Cardiac septum (tissue), 1 donor: ENCODE measurements around the gene TPTE2. TPM values are rescaled to one million over a fixed set of nuclear protein-coding genes. Genes with fewer than 3 reads are reported as not detected.
"Not testable (repeated sequence)": the region's sequence is repeated elsewhere in the genome, so short reads cannot be mapped to it uniquely, and the experiment has no call there.

Experiments
- DNase-seq: peaks from one replicate; pipeline ENCODE4 v3.0.0-alpha.2; 2020; ENCODE audit warnings: low spot score
- intact Hi-C: fragments of 100-400 bp; cut with DNase I; formaldehyde crosslinking; loops from one replicate; pipeline ENCODE4 v1.14.0; 2022
- total RNA-seq: library from RNA; stranded (reverse); fragmentation: NEBNext Ultra II Directional; extraction: Animal tissue kit (Norgen Biotek cat#: 25700); gene quantifications from one replicate; pipeline ENCODE4 v1.2.1, GENCODE V29; 2021
- donor health status: DM: no; HTN: no; CAD: no.

TPTE2 gene
- total RNA-seq, 1 donor from 2014 or later = not detected

DNA sequence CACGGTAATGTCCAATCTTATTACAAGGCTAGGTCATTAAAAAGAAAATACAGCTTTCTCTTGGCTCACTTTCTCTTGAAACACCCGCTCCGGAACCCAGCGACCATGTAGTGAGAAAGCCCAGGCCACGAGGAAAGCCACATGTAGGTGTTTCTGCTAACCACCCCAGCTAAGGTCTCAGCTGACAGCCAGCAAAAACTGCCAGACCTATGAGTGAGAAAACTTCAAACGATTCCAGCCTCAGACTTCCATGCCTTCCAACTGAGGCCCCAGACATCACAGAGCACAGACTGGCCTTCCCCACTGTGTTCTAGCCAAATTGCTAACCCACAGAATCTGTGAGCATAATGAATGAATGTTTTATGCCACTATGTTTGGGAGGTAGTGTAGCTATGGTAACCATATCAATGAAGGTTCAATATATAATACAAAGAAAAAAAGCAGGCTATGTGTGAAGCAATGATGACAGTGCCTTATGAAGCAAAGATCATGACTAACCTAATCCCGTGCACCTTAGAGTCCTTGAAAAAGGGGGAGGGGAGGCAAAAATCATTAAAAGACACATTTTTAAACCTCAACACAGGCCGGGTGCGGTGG lies 11.9 kb upstream of the TPTE2 start:
- no peak for DNase-seq
- intact Hi-C loops = no loop called here

- no peak for DNase-seq
- intact Hi-C loops = no loop called here
Observed at GRCh38 chr13:19572280-19572679, 10.9 kb upstream of the TPTE2 start.

DNA sequence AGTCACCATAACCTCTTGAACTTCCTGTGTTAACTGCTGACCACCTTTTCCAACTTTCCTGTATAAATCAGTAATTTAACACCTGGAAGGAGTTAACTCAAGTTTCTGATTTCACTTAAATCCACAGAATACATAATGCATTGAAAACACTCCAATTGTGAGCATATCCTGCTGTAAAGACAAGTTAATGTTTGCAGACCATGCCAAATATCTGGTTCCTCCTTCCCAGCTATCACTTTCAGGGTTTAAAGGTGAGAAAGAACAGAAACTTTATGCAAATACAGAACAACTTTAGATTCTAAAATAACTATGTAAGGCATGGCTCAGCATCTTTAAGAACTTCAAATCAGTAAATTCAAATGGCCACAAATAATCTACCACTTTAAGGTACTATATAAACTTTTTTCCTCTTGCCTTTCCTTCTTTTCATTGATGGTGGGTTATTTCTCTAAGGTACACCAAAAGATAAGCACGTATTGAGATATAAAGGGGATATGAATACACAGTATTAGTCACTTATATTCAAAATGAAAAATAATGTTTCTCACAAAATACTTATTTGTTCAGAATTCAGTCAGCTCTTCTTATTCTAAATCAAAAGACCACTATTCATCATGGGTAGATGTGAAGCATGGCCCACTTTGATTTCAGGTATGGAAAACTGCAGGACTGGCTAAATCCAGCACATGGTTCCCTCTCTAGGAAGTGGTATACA lies 6.6 kb upstream of the TPTE2 start:
- DNase-seq = no peak
- intact Hi-C loops = no loop called here

DNA sequence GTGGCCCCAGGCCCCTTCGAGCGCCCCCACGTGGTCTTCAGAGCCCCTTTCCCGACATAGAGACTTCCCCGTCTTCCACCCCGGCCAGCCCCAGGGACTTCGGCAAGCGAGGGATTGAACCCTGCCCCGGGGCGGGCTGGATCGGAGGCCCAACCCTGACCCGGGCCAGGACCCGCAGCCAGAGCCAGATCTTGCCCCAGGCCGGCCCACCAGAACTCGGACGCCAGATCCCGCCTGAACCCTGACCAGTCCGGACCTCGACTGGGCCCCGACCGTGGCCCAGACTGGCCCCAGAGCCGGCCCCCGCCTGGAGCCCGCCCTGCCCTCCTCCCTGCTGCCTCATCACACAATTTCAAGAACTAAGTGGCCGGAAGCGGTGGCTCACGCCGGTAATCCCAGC lies 253 bp upstream of the TPTE2 start:
- no peak for DNase-seq

GRCh38 chr13:19560672-19561071 lies 660 bp downstream of the TPTE2 start:
- intact Hi-C loops, DNase-seq: not testable (repeated sequence)

More for the DNA sequence above, 253 bp upstream of the TPTE2 start:
- intact Hi-C loops = no loop called here

DNA sequence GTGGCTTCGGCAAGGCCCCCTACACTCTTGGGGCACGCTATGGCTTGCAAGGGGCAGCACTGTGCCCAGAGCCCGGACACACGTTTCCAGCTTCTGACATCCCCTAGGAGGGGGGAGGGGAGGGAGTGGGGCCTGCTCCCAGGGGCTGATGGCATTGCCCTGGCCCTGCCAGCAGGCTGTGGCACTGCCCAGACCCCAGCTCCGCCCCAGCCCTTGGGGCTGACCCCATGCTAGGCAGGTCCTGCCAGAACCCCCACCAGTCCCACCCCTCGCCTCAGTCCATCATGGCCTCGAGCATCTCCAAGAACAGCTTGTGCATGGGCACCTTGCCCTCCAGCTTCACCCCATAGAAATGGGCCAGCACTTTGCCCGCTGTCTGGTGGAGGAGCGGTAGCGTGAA lies 1.6 kb downstream of the TPTE2 start:
- DNase-seq, intact Hi-C loops: not testable (repeated sequence)

- DNase-seq, intact Hi-C loops: not testable (repeated sequence)
Observed at GRCh38 chr13:19557287-19557686, 4.0 kb downstream of the TPTE2 start.

DNA sequence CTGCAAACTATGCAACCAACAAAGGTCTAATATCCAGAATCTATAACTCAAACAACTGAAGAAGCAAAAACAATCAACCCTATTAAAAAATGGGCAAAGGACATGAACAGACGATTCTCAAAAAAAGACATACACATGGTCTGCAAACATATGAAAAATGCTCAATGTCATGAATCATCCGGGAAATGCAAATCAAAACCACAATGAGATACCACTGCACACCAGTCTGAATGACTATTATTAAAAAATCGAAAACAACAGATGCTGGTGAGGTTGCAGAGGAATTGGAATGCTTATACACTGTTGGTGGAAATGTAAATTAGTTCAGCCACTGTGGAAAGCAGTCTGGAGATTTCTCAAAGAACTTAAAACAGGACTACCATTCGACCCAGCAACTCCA lies 12.1 kb downstream of the TPTE2 start:
- intact Hi-C loops, DNase-seq: not testable (repeated sequence)

- DNase-seq, intact Hi-C loops: not testable (repeated sequence)
Observed at GRCh38 chr13:19525634-19526033, 35.7 kb downstream of the TPTE2 start.

GRCh38 chr13:19519049-19519448 lies 42.3 kb downstream of the TPTE2 start:
- intact Hi-C loops = no loop called here
- DNase-seq = no peak

DNA sequence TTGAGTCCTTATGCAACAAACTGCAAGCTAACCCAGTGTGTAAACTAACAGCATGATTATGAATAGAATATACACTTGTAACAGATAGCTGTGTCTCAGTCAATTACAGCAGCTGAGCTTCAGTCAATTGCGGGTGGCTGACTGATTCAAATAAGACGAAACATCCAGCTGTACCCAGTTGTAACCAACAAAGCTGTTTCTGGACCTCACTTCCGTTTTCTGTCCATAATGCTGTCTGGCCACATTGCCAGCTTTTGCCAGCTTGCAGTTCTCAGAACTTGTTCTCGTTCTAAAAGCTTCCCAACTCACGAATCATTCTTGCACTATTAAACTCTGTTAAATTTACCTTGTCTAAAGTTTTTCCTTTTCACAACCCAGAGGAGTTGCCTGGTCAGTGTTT lies 53.7 kb downstream of the TPTE2 start:
- DNase-seq, intact Hi-C loops: not testable (repeated sequence)

DNA sequence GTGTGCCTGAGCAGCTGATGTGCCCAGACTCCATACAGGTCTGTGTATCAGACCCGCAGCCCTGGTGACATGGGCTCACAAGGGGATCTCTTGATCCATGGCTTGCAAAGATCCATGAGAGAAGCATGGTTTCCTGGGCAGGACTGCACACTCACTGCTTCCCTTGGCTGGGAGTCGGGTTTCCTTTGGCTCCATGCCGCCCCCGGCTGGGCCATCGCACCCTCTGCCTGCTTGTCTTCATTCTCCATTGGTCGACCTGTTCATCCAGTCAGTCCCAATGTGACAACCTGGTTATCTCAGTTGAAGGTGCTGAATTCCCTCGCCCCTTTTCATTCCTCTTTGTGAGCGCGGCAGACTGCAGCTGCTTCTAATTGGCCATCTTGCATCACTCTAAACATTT lies 101.2 kb downstream of the TPTE2 start:
- DNase-seq, intact Hi-C loops: not testable (repeated sequence)

DNA sequence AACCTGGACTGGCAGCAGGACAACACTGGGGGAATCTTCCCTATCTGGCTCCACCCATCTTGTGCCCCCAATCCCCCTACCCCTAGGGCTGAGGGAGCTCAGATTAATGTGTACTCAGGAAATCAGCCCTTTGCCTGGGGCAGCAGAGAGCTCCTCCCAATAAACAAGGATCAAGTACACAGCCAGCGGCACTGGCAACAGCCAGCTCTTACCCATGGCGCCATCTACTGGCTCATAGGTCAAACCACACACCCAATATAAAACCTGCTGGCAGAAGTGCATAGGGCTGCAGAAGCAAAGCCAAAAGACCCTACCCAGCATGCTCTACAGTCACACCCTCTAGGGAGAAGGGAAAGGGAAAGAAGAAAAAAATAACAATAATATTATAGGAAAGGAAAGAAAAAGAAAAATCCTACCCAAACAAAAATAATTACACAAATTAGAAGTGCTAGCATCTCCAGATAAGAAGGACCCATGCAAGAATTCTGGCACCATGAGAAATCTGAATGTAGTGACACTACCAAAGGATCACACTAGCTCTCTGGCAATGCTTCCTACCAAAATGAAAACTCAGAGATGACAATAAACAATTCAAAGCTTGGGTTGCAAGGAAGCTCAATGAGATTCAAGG lies 122.2 kb downstream of the TPTE2 start:
- DNase-seq, intact Hi-C loops: not testable (repeated sequence)

DNA sequence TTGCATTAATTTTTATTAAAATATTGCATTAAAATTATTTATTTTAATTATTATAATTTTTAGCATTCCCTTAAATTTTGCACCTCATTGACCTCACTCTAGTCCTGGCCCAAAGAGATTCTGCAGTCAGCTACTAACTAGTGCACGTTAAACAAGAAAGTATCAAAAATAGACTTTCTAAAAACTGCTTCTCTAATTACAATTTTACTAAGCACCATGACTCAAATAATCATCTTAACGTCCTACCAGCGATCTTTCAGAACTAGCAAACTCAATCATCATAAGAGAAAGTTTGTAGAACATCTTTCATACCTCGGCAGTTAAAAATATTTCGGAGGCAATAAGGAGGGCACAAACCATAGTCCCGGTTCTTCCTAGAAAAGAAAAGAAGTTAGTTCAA lies 123.6 kb downstream of the TPTE2 start:
- intact Hi-C loops = not testable (repeated sequence)

DNA sequence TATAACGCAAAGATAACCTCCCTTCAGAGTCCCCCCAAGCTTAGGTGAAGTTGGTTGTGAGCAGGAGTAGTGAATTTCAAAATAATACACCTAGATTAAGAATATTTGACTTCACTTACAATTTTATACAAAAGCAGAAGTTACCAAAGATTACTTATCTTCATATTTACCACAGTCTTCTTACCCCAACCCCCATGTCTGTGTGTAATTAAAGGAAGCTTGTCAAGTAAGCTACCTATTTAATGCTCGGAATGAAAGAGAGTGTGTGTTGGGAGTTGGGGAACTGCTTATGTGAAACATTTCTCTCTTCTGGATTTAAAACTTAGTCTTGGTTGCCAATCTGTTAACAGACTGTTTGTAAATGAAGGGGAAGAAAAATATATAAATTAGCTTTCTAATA lies 139.1 kb downstream of the TPTE2 start:
- intact Hi-C loops, DNase-seq: not testable (repeated sequence)

More for the DNA sequence above, 123.6 kb downstream of the TPTE2 start:
- not testable (repeated sequence) for DNase-seq

GRCh38 chr13:19412494-19412893 lies 148.8 kb downstream of the TPTE2 start:
- intact Hi-C loops = not testable (repeated sequence)

GRCh38 chr13:19382746-19383511 lies 178.4 kb downstream of the TPTE2 start:
- intact Hi-C loops = not testable (repeated sequence)

More at GRCh38 chr13:19412494-19412893, 148.8 kb downstream of the TPTE2 start:
- not testable (repeated sequence) for DNase-seq

DNA sequence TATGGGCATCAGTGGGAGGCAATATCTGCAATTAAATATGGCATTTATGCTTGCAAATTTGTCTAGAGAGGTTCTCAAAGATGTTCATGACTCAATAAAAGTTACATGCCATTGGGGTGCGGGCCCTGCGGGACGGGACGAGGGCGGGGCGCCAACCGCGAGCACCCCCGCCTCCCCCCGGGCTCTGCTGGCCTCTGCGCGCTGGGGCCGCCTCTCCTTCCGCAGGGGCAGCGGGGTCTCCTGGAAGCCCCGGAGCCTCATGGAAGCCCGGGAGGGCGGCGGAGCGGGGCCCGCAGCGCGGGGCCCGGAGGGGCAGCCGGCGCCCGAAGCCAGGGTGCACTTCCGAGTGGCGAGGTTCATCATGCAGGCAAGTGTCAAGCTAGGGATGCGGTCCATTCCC lies 179.2 kb downstream of the TPTE2 start:
- intact Hi-C loops = no loop called here

More at GRCh38 chr13:19382746-19383511, 178.4 kb downstream of the TPTE2 start:
- not testable (repeated sequence) for DNase-seq

More for the DNA sequence above, 179.2 kb downstream of the TPTE2 start:
- no peak for DNase-seq
